Neural cell (in vitro differentiated cells): ENCODE data around the gene MED23.

ENCODE experiments used
- CTCF ChIP-seq: fragments of 450-650 bp; IDR thresholded peaks from 2 replicates; pipeline ENCODE4 v1.5.1; 2014; ENCODE audit warnings: antibody characterized with exemption, mild to moderate bottlenecking, moderate library complexity; ENCODE audit not compliant: poor library complexity, severe bottlenecking
- EP300 ChIP-seq: fragments of 450-650 bp; conservative IDR thresholded peaks from 2 replicates; pipeline ENCODE4 v1.6.1; 2014; ENCODE audit warnings: antibody characterized with exemption, mild to moderate bottlenecking, moderate library complexity; ENCODE audit not compliant: poor library complexity, severe bottlenecking
- POLR2AphosphoS5 ChIP-seq: IDR thresholded peaks from 2 replicates; pipeline ENCODE4 v1.6.1; 2012
- SMC3 ChIP-seq: fragments of 450-650 bp; conservative IDR thresholded peaks from 2 replicates; pipeline ENCODE4 v1.6.1; 2014; ENCODE audit warnings: antibody characterized with exemption, mild to moderate bottlenecking, moderate library complexity; ENCODE audit not compliant: poor library complexity
- TF ChIP-seq, protein P1 (sequence below): IDR thresholded peaks from 2 replicates; pipeline ENCODE4 v1.6.1; 2012; ENCODE audit warnings: borderline replicate concordance

- TF ChIP-seq CTCF (no peak), EP300 (no peak), SMC3 (no peak), POLR2AphosphoS5 (no peak)
- TF ChIP-seq, protein P1, sequence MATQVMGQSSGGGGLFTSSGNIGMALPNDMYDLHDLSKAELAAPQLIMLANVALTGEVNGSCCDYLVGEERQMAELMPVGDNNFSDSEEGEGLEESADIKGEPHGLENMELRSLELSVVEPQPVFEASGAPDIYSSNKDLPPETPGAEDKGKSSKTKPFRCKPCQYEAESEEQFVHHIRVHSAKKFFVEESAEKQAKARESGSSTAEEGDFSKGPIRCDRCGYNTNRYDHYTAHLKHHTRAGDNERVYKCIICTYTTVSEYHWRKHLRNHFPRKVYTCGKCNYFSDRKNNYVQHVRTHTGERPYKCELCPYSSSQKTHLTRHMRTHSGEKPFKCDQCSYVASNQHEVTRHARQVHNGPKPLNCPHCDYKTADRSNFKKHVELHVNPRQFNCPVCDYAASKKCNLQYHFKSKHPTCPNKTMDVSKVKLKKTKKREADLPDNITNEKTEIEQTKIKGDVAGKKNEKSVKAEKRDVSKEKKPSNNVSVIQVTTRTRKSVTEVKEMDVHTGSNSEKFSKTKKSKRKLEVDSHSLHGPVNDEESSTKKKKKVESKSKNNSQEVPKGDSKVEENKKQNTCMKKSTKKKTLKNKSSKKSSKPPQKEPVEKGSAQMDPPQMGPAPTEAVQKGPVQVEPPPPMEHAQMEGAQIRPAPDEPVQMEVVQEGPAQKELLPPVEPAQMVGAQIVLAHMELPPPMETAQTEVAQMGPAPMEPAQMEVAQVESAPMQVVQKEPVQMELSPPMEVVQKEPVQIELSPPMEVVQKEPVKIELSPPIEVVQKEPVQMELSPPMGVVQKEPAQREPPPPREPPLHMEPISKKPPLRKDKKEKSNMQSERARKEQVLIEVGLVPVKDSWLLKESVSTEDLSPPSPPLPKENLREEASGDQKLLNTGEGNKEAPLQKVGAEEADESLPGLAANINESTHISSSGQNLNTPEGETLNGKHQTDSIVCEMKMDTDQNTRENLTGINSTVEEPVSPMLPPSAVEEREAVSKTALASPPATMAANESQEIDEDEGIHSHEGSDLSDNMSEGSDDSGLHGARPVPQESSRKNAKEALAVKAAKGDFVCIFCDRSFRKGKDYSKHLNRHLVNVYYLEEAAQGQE = no peak
Observed at GRCh38 chr6:131602781-131603312, 25.2 kb downstream of the MED23 start.
